Measurements from ENCODE around the gene FCHSD1. TPM values are rescaled to one million over a fixed set of nuclear protein-coding genes. Genes with fewer than 3 reads are reported as not detected.
A peak's percentile ranks its signal among the peaks of the same experiment; 100 is the strongest.

FCHSD1 gene
- total RNA-seq, 4 donors from 2014 or later = 19.8 to 116 (median 45.7) TPM

GRCh38 chr5:141672071-141672840 lies 21.0 kb upstream of the FCHSD1 start:
- no peaks in the 10 kb centered on the region for H3K36me3 ChIP-seq
- H3K4me1 ChIP-seq = no peaks in the 10 kb centered on the region
- TF ChIP-seq POLR2A (IDR thresholded peaks at IDR 0.05) (no peak), CTCF (IDR thresholded peaks at IDR 0.05) (no peak)

DNA sequence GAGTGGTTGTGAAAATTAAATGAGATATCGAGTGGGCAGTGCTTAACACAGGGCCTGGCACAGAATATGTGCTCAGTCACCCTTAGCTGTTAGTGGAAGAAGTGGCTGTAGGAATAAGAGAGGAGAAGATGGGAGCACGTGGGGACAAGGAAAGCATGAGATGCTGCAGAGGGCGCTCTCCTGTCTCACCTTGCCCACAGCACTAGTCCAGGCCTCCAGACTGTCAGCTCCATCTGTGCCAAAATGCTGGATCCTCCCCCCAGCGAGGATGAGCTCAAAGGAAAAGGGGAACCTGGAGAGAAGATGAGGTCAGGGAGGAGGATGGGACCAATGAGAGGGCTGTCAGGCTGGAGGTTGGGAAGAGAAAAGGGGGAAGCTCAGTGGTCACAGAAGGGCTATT lies 18.3 kb upstream of the FCHSD1 start:
- Histone ChIP-seq H3K27me3 (no peaks in the 10 kb centered on the region), H3K9me3 (no peaks in the 10 kb centered on the region), H3K36me3 (no peaks in the 10 kb centered on the region), H3K4me3 (no peak overlapping the region), H3K27ac (no peak overlapping the region), H3K4me1 (no peaks in the 10 kb centered on the region)
- no peak for DNase-seq
- TF ChIP-seq CTCF (IDR thresholded peaks at IDR 0.05) (no peak), POLR2A (IDR thresholded peaks at IDR 0.05) (no peak)

More at GRCh38 chr5:141672071-141672840, 21.0 kb upstream of the FCHSD1 start:
- Histone ChIP-seq H3K4me3 (no peak overlapping the region), H3K9me3 (no peaks in the 10 kb centered on the region), H3K27ac (no peak overlapping the region), H3K27me3 (no peaks in the 10 kb centered on the region)
- DNase-seq = no peak

- DNase-seq = no peak
- TF ChIP-seq CTCF (IDR thresholded peaks at IDR 0.05) (no peak), POLR2A (IDR thresholded peaks at IDR 0.05) (no peak)
Measured at GRCh38 chr5:141668601-141669265, 17.5 kb upstream of the FCHSD1 start.

DNA sequence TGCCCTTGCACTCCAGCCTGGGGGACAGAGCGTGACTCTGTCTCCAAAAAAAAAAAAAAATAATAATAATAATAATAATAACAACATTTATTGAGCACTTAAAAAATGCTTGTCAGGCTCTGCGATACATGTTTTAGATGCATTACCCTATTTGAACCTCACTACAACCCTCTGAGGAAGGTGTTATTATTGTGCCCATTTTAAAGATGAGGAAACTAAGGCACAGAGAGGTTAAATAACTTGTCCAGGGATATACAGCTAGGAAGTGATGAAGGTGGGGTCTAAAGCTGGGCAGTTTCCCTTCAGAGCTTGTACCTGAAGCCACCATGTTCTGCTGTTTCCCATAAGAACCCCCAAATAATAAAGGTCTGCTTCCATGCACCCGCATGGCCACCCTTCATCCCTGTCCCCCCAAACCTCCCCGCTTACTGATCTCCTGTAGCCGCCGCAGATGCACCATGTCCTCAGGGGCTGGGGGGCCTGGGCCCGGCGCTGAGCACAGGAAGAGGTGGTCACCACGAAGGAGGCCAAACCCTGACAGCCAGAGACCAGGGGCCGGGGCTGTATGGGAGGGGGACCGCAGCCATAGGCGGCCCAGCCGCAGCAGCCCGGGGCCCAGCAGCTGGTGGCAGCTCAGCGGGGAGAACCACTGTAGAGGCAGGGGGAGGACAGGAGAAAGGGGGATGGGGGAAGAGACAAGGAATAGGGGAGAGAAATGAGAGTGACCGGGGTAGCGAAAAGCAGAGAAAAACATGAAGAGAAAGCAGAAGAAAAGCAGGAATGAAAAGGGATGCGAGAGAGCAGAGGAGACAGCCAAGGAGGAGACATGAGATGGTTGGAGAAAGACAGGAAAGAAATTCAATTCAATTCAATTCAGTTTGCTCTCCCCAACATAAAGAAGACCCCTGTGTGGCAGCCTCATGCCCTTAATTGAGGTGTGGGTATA lies 15.1 kb upstream of the FCHSD1 start:
- no peaks in the 10 kb centered on the region for H3K27me3 ChIP-seq
- no peak overlapping the region for H3K4me3 ChIP-seq
- no peaks in the 10 kb centered on the region for H3K36me3 ChIP-seq
- no peak for DNase-seq
- no peaks in the 10 kb centered on the region for H3K4me1 ChIP-seq
- TF ChIP-seq POLR2A (IDR thresholded peaks at IDR 0.05) (no peak), CTCF (IDR thresholded peaks at IDR 0.05) (no peak)
- no peaks in the 10 kb centered on the region for H3K9me3 ChIP-seq
- H3K27ac ChIP-seq = no peak overlapping the region

More at GRCh38 chr5:141668601-141669265, 17.5 kb upstream of the FCHSD1 start:
- no peaks in the 10 kb centered on the region for H3K27me3 ChIP-seq
- H3K4me3 ChIP-seq = no peak overlapping the region
- H3K36me3 ChIP-seq = no peaks in the 10 kb centered on the region
- no peaks in the 10 kb centered on the region for H3K4me1 ChIP-seq
- no peaks in the 10 kb centered on the region for H3K9me3 ChIP-seq
- H3K27ac ChIP-seq = no peak overlapping the region

DNA sequence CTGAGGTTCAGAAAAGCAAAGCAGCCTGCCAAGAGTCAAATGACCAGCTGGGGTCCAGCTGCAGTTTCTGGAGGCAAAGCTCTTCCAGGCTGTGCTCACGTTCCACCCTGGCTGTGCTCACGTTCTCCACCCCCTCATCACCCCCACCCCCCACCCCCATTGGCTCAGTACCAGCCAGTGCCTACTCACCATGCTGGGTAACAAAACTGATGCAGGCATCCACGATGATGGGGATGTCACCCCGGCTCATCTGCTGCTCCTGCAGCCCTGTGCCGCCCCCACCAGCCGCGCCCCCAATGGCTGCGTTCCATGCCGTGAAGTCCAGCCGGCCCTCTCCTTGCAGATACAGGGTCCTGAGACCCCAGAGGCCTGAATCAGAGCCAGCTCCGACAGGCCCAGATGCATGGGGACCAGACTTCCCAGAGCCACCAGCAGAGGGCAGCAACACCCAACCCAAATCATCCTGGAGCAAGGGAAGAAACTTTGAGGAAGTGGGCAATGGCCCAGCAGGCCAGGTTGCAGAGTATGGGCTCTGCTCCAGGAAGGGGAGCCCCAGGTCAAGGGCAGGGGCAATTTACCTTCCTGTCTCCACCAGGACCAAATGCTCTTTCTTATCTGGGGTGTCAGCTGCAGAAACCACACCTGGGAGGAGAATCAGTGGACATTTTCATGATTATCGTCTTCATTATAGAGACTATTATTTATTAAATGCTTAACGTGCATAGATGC lies 13.7 kb upstream of the FCHSD1 start:
- Histone ChIP-seq H3K27me3 (no peaks in the 10 kb centered on the region), H3K4me3 (no peak overlapping the region), H3K27ac (no peak overlapping the region), H3K4me1 (no peaks in the 10 kb centered on the region), H3K9me3 (no peaks in the 10 kb centered on the region), H3K36me3 (no peaks in the 10 kb centered on the region)
- TF ChIP-seq CTCF (IDR thresholded peaks at IDR 0.05) = peak; percentile 71 to 91 (median 86)
- no peak for TF ChIP-seq POLR2A (IDR thresholded peaks at IDR 0.05)
- peak; percentile 78 to 92 (median 87) for DNase-seq
